ENCODE measurements around the gene ZNF385A. TPM values are rescaled to one million over a fixed set of nuclear protein-coding genes. Genes with fewer than 3 reads are reported as not detected.

The ZNF385A gene
- total and polyA plus RNA-seq, 9 of the 15 experiments (the other 6 are each of a cell fraction or from before 2014, with no cell fraction given): 1.0 to 111 (median 7.7) TPM

DNA sequence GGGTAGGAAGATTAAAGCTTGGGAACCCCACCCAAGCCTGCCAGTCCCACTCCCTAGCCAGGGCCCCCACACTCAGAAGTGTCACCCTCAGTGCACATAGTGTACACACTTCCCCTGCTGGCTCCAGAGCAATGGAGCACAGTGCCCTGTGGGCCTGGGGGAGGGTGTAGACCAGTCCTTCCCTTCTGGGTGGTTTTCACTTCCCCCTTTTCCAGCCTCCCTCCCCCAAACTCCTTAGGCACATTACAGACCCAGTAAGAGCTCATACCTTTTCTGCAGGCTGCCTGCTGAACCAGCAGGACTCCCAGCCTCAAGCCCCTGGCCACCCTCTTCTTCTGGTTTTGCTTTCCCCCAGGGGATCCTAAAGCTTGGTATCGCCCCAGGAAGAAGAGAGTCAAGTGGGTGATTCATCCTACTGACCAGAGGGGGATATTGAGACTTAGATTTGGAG, at the start of gene ZNF385A (continued):
- no peak for TF ChIP-seq EP300 (IDR thresholded peaks at IDR 0.05; ENCODE audit: low read length)

DNA sequence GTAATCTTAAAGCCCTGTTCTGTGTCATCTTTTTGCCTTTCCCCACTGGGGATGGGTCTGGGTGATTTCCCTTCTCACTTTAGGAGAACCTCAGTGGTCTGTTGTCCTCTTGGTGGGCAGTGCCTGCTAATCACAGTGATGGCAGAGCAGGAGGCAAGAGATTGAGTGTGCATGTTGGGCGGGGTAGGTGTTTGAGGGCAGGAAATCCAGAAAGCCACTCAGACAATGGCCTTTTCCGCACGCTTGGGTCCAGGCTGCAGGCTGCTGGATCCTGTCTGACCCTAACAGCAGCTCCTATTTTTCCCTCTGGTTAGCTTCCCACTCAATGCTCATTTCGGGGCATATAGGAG, 48.3 kb upstream of the ZNF385A start:
- intact Hi-C loops (cut with micrococcal nuclease) (loop anchor here (2.0 kb wide), 1 partner anchor 14 kb away; the partner anchor contains the start of gene ITGA5), in situ Hi-C loops (cut with MboI) (no loop called here)
- DNase-seq (ENCODE audit: extremely low read depth in 1 of 4, low spot score in 3 of 4): no peak
- Histone ChIP-seq H4K20me1 (replicated peaks; ENCODE audit: control insufficient read depth, insufficient read depth, low read length) (no peaks in the 10 kb centered on the region), H3K9me3 (replicated peaks; ENCODE audit: control insufficient read depth, insufficient read depth, low read depth, low read length) (no peaks in the 10 kb centered on the region), H3K9me1 (ENCODE audit: control insufficient read depth, insufficient read depth, low read length) (no peaks in the 10 kb centered on the region), H3K27me3 (ENCODE audit: control insufficient read depth in 2 of 2, insufficient read depth in 2 of 2, low read length in 2 of 2) (no peaks in the 10 kb centered on the region), H3K4me2 (ENCODE audit: insufficient read depth, low read length) (peak overlapping the region; percentile 73), H3K4me1 (replicated peaks in 1 of 2; ENCODE audit: control insufficient read depth in 2 of 2, insufficient read depth in 2 of 2, low read length in 2 of 2) (peaks cover 24 to 45% of the 10 kb centered on the region in 2 experiments), H3K27ac (ENCODE audit: extremely low read depth, low read depth, low read length) (no peak overlapping the region; the same call in 2 of the 3 replicates), H3K79me2 (ENCODE audit: control insufficient read depth, insufficient read depth, low read length) (no peaks in the 10 kb centered on the region), H3K36me3 (ENCODE audit: control insufficient read depth, insufficient read depth, low read length) (no peaks in the 10 kb centered on the region), H3K4me3 (no peak overlapping the region), H3K9ac (ENCODE audit: insufficient read depth in 1 of 2, low read depth in 2 of 2, low read length in 2 of 2) (no peak overlapping the region), H2AFZ (ENCODE audit: low read depth, low read length) (no peak overlapping the region)
- POLR2A ChIA-PET: interaction anchor here (0.6 to 3.9 kb wide), 9 partner anchors 11 to 240 kb away, joined by 3 to 18 read pairs (median 4); no protein-coding TSS in a partner anchor
- CTCF ChIA-PET (ENCODE audit: low intra/inter-chr PET ratio): no interaction called here
- 31% methylated on average over 4 of the region's 4 CpGs for WGBS (ENCODE audit: insufficient coverage, low coverage, missing lambda C conversion rate)
- BruUV-seq (replicated peaks): no TSS peak
- FAIRE-seq: no peak
- ATAC-seq: peak; percentile 10; the same call in 1 of the 3 replicates
- TF ChIP-seq POLR2G (IDR thresholded peaks at IDR 0.05; ENCODE audit: low read depth, low read length) (no peak), ZNF699 (CRISPR knock-in tag; IDR thresholded peaks at IDR 0.05; ENCODE audit: insufficient replicate concordance) (no peak), RNF2 (IDR thresholded peaks at IDR 0.05) (no peak), ZNF707 (CRISPR knock-in tag; conservative IDR thresholded peaks at IDR 0.05) (no peak), GABPB1 (CRISPR knock-in tag; IDR thresholded peaks at IDR 0.05) (no peak), MECOM (CRISPR knock-in tag; IDR thresholded peaks at IDR 0.05) (peak; percentile 73; the same call in 1 of the 2 replicates), ARNT (IDR thresholded peaks at IDR 0.05) (no peak)
- TF ChIP-seq, protein P1, sequence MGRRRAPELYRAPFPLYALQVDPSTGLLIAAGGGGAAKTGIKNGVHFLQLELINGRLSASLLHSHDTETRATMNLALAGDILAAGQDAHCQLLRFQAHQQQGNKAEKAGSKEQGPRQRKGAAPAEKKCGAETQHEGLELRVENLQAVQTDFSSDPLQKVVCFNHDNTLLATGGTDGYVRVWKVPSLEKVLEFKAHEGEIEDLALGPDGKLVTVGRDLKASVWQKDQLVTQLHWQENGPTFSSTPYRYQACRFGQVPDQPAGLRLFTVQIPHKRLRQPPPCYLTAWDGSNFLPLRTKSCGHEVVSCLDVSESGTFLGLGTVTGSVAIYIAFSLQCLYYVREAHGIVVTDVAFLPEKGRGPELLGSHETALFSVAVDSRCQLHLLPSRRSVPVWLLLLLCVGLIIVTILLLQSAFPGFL (CRISPR knock-in tag; IDR thresholded peaks at IDR 0.05): no peak
- TF ChIP-seq, protein P2, sequence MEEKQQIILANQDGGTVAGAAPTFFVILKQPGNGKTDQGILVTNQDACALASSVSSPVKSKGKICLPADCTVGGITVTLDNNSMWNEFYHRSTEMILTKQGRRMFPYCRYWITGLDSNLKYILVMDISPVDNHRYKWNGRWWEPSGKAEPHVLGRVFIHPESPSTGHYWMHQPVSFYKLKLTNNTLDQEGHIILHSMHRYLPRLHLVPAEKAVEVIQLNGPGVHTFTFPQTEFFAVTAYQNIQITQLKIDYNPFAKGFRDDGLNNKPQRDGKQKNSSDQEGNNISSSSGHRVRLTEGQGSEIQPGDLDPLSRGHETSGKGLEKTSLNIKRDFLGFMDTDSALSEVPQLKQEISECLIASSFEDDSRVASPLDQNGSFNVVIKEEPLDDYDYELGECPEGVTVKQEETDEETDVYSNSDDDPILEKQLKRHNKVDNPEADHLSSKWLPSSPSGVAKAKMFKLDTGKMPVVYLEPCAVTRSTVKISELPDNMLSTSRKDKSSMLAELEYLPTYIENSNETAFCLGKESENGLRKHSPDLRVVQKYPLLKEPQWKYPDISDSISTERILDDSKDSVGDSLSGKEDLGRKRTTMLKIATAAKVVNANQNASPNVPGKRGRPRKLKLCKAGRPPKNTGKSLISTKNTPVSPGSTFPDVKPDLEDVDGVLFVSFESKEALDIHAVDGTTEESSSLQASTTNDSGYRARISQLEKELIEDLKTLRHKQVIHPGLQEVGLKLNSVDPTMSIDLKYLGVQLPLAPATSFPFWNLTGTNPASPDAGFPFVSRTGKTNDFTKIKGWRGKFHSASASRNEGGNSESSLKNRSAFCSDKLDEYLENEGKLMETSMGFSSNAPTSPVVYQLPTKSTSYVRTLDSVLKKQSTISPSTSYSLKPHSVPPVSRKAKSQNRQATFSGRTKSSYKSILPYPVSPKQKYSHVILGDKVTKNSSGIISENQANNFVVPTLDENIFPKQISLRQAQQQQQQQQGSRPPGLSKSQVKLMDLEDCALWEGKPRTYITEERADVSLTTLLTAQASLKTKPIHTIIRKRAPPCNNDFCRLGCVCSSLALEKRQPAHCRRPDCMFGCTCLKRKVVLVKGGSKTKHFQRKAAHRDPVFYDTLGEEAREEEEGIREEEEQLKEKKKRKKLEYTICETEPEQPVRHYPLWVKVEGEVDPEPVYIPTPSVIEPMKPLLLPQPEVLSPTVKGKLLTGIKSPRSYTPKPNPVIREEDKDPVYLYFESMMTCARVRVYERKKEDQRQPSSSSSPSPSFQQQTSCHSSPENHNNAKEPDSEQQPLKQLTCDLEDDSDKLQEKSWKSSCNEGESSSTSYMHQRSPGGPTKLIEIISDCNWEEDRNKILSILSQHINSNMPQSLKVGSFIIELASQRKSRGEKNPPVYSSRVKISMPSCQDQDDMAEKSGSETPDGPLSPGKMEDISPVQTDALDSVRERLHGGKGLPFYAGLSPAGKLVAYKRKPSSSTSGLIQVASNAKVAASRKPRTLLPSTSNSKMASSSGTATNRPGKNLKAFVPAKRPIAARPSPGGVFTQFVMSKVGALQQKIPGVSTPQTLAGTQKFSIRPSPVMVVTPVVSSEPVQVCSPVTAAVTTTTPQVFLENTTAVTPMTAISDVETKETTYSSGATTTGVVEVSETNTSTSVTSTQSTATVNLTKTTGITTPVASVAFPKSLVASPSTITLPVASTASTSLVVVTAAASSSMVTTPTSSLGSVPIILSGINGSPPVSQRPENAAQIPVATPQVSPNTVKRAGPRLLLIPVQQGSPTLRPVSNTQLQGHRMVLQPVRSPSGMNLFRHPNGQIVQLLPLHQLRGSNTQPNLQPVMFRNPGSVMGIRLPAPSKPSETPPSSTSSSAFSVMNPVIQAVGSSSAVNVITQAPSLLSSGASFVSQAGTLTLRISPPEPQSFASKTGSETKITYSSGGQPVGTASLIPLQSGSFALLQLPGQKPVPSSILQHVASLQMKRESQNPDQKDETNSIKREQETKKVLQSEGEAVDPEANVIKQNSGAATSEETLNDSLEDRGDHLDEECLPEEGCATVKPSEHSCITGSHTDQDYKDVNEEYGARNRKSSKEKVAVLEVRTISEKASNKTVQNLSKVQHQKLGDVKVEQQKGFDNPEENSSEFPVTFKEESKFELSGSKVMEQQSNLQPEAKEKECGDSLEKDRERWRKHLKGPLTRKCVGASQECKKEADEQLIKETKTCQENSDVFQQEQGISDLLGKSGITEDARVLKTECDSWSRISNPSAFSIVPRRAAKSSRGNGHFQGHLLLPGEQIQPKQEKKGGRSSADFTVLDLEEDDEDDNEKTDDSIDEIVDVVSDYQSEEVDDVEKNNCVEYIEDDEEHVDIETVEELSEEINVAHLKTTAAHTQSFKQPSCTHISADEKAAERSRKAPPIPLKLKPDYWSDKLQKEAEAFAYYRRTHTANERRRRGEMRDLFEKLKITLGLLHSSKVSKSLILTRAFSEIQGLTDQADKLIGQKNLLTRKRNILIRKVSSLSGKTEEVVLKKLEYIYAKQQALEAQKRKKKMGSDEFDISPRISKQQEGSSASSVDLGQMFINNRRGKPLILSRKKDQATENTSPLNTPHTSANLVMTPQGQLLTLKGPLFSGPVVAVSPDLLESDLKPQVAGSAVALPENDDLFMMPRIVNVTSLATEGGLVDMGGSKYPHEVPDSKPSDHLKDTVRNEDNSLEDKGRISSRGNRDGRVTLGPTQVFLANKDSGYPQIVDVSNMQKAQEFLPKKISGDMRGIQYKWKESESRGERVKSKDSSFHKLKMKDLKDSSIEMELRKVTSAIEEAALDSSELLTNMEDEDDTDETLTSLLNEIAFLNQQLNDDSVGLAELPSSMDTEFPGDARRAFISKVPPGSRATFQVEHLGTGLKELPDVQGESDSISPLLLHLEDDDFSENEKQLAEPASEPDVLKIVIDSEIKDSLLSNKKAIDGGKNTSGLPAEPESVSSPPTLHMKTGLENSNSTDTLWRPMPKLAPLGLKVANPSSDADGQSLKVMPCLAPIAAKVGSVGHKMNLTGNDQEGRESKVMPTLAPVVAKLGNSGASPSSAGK (IDR thresholded peaks at IDR 0.05): no peak
